ENCODE measurements around the gene GABRB2. TPM values are rescaled to one million over a fixed set of nuclear protein-coding genes. Genes with fewer than 3 reads are reported as not detected.

GABRB2 gene
- total and polyA plus RNA-seq, 2 experiments from 2014 or later, result 0.11 to 0.94 TPM

DNA sequence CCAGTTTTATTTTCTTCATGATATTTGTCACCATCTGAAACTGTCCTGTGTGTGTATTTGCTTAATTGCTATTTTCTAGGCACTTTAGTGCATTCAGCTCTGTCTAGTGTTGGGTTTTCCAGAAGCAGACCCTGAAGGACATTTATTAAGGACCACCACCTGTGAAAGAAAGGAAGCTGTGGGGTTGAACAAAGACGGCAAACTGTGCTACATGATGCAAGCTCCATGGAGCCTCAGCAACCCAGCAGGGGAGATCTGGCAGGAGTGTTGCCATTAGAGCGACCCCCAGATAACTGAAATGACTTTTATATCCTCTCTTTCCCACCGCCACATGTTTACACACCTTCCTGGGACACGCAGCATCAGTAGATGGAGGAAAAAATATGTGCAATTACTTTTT, 125.5 kb downstream of the GABRB2 start:
- peaks cover 3% of the 10 kb centered on the region for H3K27me3 Mint-ChIP-seq (ENCODE audit: insufficient read depth, low read depth, poor library complexity)
- DNase-seq (ENCODE audit: low spot score), result no peak
- no peaks in the 10 kb centered on the region for H3K27me3 ChIP-seq (ENCODE audit: insufficient read depth)
- no peak for TF ChIP-seq STAT1 (IDR thresholded peaks at IDR 0.05; ENCODE audit: unreplicated experiment)
- TF ChIP-seq, protein P1, sequence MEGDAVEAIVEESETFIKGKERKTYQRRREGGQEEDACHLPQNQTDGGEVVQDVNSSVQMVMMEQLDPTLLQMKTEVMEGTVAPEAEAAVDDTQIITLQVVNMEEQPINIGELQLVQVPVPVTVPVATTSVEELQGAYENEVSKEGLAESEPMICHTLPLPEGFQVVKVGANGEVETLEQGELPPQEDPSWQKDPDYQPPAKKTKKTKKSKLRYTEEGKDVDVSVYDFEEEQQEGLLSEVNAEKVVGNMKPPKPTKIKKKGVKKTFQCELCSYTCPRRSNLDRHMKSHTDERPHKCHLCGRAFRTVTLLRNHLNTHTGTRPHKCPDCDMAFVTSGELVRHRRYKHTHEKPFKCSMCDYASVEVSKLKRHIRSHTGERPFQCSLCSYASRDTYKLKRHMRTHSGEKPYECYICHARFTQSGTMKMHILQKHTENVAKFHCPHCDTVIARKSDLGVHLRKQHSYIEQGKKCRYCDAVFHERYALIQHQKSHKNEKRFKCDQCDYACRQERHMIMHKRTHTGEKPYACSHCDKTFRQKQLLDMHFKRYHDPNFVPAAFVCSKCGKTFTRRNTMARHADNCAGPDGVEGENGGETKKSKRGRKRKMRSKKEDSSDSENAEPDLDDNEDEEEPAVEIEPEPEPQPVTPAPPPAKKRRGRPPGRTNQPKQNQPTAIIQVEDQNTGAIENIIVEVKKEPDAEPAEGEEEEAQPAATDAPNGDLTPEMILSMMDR (conservative IDR thresholded peaks at IDR 0.05; ENCODE audit: low read depth in 2 of 2), result no peak
- TF ChIP-seq ZNF114 (CRISPR knock-in tag; IDR thresholded peaks at IDR 0.05), result no peak
- TF ChIP-seq, protein P2, sequence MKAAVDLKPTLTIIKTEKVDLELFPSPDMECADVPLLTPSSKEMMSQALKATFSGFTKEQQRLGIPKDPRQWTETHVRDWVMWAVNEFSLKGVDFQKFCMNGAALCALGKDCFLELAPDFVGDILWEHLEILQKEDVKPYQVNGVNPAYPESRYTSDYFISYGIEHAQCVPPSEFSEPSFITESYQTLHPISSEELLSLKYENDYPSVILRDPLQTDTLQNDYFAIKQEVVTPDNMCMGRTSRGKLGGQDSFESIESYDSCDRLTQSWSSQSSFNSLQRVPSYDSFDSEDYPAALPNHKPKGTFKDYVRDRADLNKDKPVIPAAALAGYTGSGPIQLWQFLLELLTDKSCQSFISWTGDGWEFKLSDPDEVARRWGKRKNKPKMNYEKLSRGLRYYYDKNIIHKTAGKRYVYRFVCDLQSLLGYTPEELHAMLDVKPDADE (IDR thresholded peaks at IDR 0.05), result no peak
- TF ChIP-seq EZH2phosphoT487 (IDR thresholded peaks at IDR 0.05; ENCODE audit: unreplicated experiment), result no peak
- TF ChIP-seq JUNB (IDR thresholded peaks at IDR 0.05; ENCODE audit: unreplicated experiment), result no peak
- TF ChIP-seq, protein P3, sequence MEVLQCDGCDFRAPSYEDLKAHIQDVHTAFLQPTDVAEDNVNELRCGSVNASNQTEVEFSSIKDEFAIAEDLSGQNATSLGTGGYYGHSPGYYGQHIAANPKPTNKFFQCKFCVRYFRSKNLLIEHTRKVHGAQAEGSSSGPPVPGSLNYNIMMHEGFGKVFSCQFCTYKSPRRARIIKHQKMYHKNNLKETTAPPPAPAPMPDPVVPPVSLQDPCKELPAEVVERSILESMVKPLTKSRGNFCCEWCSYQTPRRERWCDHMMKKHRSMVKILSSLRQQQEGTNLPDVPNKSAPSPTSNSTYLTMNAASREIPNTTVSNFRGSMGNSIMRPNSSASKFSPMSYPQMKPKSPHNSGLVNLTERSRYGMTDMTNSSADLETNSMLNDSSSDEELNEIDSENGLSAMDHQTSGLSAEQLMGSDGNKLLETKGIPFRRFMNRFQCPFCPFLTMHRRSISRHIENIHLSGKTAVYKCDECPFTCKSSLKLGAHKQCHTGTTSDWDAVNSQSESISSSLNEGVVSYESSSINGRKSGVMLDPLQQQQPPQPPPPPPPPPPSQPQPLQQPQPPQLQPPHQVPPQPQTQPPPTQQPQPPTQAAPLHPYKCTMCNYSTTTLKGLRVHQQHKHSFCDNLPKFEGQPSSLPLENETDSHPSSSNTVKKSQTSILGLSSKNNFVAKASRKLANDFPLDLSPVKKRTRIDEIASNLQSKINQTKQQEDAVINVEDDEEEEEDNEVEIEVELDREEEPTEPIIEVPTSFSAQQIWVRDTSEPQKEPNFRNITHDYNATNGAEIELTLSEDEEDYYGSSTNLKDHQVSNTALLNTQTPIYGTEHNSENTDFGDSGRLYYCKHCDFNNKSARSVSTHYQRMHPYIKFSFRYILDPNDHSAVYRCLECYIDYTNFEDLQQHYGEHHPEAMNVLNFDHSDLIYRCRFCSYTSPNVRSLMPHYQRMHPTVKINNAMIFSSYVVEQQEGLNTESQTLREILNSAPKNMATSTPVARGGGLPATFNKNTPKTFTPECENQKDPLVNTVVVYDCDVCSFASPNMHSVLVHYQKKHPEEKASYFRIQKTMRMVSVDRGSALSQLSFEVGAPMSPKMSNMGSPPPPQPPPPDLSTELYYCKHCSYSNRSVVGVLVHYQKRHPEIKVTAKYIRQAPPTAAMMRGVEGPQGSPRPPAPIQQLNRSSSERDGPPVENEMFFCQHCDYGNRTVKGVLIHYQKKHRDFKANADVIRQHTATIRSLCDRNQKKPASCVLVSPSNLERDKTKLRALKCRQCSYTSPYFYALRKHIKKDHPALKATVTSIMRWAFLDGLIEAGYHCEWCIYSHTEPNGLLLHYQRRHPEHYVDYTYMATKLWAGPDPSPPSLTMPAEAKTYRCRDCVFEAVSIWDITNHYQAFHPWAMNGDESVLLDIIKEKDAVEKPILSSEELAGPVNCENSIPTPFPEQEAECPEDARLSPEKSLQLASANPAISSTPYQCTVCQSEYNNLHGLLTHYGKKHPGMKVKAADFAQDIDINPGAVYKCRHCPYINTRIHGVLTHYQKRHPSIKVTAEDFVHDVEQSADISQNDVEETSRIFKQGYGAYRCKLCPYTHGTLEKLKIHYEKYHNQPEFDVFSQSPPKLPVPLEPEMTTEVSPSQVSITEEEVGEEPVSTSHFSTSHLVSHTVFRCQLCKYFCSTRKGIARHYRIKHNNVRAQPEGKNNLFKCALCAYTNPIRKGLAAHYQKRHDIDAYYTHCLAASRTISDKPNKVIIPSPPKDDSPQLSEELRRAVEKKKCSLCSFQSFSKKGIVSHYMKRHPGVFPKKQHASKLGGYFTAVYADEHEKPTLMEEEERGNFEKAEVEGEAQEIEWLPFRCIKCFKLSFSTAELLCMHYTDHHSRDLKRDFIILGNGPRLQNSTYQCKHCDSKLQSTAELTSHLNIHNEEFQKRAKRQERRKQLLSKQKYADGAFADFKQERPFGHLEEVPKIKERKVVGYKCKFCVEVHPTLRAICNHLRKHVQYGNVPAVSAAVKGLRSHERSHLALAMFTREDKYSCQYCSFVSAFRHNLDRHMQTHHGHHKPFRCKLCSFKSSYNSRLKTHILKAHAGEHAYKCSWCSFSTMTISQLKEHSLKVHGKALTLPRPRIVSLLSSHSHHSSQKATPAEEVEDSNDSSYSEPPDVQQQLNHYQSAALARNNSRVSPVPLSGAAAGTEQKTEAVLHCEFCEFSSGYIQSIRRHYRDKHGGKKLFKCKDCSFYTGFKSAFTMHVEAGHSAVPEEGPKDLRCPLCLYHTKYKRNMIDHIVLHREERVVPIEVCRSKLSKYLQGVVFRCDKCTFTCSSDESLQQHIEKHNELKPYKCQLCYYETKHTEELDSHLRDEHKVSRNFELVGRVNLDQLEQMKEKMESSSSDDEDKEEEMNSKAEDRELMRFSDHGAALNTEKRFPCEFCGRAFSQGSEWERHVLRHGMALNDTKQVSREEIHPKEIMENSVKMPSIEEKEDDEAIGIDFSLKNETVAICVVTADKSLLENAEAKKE (CRISPR knock-in tag; IDR thresholded peaks at IDR 0.05), result no peak
- TF ChIP-seq, protein P4, sequence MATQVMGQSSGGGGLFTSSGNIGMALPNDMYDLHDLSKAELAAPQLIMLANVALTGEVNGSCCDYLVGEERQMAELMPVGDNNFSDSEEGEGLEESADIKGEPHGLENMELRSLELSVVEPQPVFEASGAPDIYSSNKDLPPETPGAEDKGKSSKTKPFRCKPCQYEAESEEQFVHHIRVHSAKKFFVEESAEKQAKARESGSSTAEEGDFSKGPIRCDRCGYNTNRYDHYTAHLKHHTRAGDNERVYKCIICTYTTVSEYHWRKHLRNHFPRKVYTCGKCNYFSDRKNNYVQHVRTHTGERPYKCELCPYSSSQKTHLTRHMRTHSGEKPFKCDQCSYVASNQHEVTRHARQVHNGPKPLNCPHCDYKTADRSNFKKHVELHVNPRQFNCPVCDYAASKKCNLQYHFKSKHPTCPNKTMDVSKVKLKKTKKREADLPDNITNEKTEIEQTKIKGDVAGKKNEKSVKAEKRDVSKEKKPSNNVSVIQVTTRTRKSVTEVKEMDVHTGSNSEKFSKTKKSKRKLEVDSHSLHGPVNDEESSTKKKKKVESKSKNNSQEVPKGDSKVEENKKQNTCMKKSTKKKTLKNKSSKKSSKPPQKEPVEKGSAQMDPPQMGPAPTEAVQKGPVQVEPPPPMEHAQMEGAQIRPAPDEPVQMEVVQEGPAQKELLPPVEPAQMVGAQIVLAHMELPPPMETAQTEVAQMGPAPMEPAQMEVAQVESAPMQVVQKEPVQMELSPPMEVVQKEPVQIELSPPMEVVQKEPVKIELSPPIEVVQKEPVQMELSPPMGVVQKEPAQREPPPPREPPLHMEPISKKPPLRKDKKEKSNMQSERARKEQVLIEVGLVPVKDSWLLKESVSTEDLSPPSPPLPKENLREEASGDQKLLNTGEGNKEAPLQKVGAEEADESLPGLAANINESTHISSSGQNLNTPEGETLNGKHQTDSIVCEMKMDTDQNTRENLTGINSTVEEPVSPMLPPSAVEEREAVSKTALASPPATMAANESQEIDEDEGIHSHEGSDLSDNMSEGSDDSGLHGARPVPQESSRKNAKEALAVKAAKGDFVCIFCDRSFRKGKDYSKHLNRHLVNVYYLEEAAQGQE (IDR thresholded peaks at IDR 0.05; ENCODE audit: unreplicated experiment), result no peak
- no peak for TF ChIP-seq EZH2 (IDR thresholded peaks at IDR 0.05; ENCODE audit: low read depth, unreplicated experiment)
- TF ChIP-seq CREB1 (CRISPR knock-in tag; IDR thresholded peaks at IDR 0.05; ENCODE audit: low read depth), result no peak
- H4K20me1 ChIP-seq (replicated peaks; ENCODE audit: insufficient read depth), result no peaks in the 10 kb centered on the region
- no peak overlapping the region for H2AFZ ChIP-seq
- H3K36me3 ChIP-seq (ENCODE audit: insufficient read depth), result no peaks in the 10 kb centered on the region
- H3K27ac Mint-ChIP-seq, result 0 out of 2 replicates have a peak overlapping the region, but pooled peaks have one; percentile 2
- no peaks in the 10 kb centered on the region for H3K9me2 ChIP-seq (ENCODE audit: insufficient read depth)
- no peak for ATAC-seq
- H3K27ac ChIP-seq (ENCODE audit: low read depth), result no peak overlapping the region
- H3K4me1 Mint-ChIP-seq, result peaks cover 11% of the 10 kb centered on the region
- no peak overlapping the region for H3K4me3 Mint-ChIP-seq
- no peaks in the 10 kb centered on the region for H3F3A ChIP-seq (replicated peaks; ENCODE audit: low read depth)
- H3K4me3 ChIP-seq, result no peak overlapping the region
- H3K9me3 Mint-ChIP-seq, result no peaks in the 10 kb centered on the region
- H3K4me1 ChIP-seq (ENCODE audit: insufficient read depth), result no peaks in the 10 kb centered on the region
- no peak overlapping the region for H3K4me2 ChIP-seq
- no peaks in the 10 kb centered on the region for H3K79me2 ChIP-seq (replicated peaks; ENCODE audit: insufficient read depth)
- H3K36me3 Mint-ChIP-seq (ENCODE audit: low read depth), result no peaks in the 10 kb centered on the region

All from GM23338 (cell line).